ENCODE results near the gene GSK3B.
"Not testable (repeated sequence)": the region's sequence is repeated elsewhere in the genome, so short reads cannot be mapped to it uniquely, and the experiment has no call there.

Gene GSK3B

DNA sequence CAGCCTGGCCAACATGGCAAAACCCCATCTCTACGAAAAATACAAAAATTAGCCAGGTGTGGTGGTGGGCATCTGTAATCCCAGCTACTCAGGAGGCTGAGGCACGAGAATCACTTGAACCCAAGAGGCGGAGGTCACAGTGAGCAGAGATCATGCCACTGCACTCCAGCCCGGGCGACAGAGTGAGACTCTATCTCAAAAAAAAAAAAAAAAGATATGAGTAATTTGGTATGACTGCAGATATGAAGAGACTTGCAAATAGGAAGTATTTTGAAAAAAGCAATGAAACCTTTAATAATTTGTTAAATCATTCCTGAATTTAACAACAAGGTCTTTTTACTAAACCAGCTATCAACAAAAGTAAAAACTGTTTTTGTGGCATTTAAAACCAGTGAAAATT is 42.7 kb downstream of the GSK3B start:
- not testable (repeated sequence) for DNase-seq

GRCh38 chr3:120049881-120050539 is 44.2 kb downstream of the GSK3B start:
- no peak for DNase-seq

- no peak for DNase-seq
Measured at GRCh38 chr3:120049072-120049471, 45.2 kb downstream of the GSK3B start.

DNA sequence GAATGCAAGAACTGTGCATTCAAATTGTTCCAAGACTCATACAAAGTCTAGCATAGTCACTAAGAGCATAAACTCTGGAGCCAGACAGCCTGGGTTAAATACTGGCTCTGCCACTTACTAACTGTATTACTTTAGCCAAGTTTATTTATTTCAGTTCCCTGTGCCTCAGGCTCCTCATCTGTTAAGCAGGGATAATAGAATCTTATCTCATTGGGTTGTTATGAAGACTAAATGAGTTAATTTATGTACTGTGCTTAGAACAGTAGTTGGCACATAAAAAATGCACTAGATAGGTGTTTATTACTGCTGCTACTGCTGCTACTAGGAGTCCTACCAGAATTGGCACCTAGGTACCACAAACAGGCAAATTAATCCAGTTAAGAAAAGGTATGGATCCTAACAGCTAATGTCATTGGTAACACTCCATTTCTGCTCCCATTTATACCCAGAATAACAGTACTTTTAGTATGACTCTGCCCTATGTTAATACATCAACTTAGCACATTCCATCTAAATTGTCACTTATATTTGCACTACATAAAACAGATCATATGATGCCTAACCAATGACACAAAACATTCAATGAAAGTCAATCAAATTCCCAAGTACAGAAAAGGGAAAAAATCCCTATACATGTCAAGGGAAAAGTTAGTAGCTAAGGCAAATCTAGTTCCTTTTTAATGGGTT is 45.7 kb downstream of the GSK3B start:
- DNase-seq, result no peak

- no peak for DNase-seq
Measured at GRCh38 chr3:120047686-120048085, 46.6 kb downstream of the GSK3B start.

DNA sequence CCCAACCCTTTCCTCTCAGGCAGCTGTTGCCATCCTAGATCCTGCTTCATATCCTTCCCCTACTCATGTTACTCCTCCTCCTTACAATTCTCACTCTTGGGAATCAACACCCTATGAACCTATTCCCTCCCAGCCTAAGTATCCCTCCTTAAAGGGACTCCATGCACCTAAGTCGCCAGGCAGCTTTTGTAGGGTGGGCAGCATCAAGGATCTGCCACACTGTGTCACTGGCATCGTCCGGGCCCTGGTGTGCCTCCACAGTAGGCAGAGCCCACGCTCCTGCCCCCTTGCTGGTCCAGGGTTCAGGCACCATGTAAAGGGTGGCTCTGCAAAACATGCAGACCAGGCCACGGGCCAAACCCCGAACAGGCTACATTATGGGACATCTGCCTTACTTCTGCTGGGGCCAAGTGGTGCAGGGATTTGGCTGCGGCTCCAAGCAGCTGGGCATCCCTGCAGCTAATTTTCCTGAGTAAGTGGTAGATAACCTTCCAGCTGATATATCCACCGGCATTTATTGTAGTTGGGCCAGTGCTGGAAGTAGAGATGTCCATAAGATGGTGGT is 53.4 kb downstream of the GSK3B start:
- no peak for DNase-seq

DNA sequence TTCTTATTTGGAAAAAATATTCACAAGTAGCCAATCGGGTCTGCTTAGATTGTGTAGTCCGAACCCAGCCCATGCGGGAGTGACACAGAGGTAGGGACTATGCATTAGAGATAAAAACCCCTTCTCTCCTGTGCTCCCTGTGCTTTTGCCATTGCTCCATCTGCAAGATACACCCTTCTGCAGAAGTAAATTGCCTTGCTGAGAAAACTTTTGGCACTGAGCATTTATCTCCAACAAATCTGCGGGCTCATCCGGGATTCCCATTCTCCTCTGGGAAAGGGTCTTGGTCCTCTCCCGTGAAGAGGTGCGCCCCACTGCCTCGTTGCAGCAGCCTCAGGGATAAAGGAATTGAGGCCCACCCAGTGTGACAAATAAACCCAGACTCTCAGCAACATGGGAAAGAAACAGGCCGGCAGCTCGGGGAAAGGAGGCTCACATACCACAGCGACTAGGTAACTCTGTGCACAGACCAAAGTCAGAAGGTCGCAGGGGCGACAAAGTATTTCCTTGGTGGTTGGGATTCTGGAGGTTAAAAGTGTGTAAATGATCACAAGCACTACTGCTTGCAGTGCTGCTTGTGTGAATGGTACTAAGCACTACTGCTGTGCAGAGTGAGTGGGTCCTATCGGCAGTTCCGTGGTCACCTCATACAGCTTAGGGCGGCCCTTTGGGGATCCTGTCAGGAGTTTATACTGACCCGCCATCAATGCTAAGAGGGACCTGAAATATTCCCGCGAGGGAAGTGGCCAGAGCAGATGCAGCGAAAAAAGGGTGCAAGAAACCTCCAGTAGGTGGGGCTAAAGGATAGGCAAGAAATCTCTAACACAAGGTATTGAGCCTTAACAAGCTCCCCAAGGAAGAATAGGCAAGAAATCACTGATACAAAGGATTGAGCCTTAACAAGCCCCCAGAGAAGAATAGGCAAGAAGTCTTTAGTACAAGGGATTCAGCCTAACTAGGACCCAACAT is 54.3 kb downstream of the GSK3B start:
- no peak for DNase-seq

GRCh38 chr3:120033596-120033995 is 60.7 kb downstream of the GSK3B start:
- DNase-seq, result no peak

- no peak for DNase-seq
Measured at GRCh38 chr3:120031561-120031960, 62.7 kb downstream of the GSK3B start.

DNA sequence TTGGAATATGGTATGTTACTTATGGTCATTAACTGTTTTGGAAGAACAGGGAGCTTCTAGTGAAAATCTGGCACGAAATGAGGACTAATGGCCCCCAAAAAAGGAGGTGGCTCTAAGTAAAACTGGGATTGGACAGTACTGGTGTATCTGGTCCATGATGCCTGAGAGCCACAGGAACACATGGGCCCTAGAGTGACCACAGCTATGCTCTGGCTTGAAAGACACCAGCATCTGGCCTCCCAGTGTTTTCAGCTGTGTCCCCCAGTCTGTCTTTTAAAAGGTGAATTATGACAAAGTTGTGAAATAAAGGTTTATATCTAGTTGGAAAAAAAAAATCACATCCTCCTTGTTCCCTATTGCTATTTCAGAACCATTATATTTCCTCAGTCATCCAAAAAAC is 64.5 kb downstream of the GSK3B start:
- DNase-seq, result no peak

GRCh38 chr3:120028271-120029047 is 65.8 kb downstream of the GSK3B start:
- DNase-seq, result no peak

GRCh38 chr3:120027226-120027625 is 67.0 kb downstream of the GSK3B start:
- DNase-seq, result no peak

DNA sequence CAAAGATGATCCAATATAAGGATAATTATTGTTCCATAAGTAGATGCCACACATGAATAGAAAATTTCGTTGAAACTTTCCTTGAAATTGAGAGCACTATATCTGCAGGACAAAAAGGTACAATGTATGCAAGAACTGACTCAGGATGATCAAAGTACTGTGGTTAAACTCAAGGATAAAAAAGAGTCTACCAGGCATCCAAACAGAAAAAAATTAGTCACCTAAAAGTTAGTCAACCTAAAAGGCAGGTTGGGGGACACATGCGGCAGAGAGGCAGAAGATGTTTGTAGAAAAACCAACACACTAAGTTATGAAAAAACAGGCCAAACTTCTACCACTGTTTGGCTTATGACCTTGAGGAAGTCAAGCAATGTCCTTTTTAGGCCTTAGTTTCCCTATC is 68.7 kb downstream of the GSK3B start:
- no peak for DNase-seq

GRCh38 chr3:120024103-120024502 is 70.1 kb downstream of the GSK3B start:
- DNase-seq, result no peak

GRCh38 chr3:120022729-120023128 is 71.5 kb downstream of the GSK3B start:
- no peak for DNase-seq

- DNase-seq, result no peak
Measured at GRCh38 chr3:120021523-120021922, 72.7 kb downstream of the GSK3B start.

DNA sequence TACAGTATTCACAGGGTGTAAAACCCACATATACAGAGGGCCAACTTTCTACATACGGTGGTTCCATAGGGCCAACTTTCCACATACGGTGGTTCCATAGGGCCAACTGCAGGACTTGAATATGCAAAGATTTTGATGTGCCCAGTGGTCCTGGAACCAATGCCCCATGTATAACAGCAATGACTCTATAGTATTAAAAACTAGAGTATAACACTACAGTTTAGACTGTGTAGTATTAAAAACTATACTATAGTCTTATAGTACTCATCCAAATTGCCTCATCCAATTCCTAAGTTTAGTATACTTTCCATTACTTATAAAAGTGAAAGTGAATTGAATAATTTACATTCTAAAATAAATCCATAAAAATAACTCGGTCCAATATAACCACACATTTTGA is 75.9 kb downstream of the GSK3B start:
- no peak for DNase-seq

DNA sequence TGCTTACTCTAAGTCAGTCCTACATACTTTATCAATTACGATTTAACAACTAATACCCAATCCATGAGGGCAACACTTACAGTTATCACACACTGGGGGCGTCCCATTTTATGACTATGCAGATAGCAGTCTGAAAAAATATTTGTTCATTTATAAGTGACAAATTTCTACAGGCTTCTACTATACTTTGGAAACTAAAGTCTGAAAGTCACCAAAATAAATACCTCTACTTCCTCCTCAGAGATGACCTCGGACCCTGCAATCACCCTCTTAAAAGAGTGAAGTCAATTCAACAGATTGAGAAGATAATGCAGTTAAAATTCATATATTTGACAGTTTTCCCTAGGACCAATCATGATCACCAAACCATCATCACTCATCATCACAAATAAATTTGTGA is 76.6 kb downstream of the GSK3B start:
- DNase-seq, result no peak

DNA sequence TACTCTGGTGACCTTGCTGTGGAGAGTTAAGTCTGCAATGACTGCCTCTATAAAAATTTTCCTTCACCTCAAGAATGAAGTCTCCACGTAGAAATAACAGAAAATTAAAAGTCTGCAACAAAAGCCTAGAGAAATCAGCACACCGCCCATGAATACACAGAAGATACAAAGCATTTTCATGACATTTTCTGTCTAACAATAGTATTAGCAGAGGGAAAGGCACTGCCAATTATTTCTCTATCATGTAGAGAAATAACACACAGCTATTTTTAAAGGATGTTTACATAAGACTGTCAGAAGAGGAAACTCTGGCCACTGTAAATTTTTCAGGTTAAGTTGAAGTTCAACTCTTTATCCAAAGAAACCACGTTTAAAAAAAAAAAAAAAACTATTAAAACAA is 80.8 kb downstream of the GSK3B start:
- DNase-seq, result no peak

DNA sequence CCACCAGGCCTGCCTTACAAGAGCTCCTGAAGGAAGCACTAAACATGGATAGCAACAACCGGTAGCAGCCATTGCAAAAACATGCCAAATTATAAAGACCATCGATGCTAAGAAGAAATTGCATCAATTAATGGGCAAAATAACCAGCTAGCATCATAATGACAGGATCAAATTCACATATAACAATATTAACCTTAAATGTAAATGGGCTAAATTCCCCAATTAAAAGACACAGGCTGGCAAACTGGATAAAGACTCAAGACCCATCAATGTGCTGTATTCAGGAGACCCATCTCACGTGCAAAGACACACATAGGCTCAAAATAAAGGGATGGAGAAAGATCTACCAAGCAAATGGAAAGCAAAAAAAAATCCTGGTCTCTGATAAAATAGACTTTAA is 88.5 kb downstream of the GSK3B start:
- DNase-seq, result not testable (repeated sequence)

- not testable (repeated sequence) for DNase-seq
Measured at GRCh38 chr3:120004008-120004498, 90.2 kb downstream of the GSK3B start.

- DNase-seq, result no peak
Measured at GRCh38 chr3:119998166-119998565, 96.1 kb downstream of the GSK3B start.
